Stimulated activated CD4-positive, alpha-beta T cell treated with anti-CD3 and anti-CD28 coated beads, Interleukin-1b, Interleukin-23, amount 100 ng/mL, for 48 hours (primary cell): Measurements from ENCODE around the gene LCE2A.
"Not testable (repeated sequence)": the region's sequence is repeated elsewhere in the genome, so short reads cannot be mapped to it uniquely, and the experiment has no call there.

Experiments used
- DNase-seq: peaks from one replicate; pipeline ENCODE4 v3.0.0-alpha.2; 2020

Gene LCE2A, protein sequence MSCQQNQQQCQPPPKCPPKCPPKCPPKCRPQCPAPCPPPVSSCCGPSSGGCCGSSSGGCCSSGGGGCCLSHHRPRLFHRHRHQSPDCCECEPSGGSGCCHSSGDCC

DNA sequence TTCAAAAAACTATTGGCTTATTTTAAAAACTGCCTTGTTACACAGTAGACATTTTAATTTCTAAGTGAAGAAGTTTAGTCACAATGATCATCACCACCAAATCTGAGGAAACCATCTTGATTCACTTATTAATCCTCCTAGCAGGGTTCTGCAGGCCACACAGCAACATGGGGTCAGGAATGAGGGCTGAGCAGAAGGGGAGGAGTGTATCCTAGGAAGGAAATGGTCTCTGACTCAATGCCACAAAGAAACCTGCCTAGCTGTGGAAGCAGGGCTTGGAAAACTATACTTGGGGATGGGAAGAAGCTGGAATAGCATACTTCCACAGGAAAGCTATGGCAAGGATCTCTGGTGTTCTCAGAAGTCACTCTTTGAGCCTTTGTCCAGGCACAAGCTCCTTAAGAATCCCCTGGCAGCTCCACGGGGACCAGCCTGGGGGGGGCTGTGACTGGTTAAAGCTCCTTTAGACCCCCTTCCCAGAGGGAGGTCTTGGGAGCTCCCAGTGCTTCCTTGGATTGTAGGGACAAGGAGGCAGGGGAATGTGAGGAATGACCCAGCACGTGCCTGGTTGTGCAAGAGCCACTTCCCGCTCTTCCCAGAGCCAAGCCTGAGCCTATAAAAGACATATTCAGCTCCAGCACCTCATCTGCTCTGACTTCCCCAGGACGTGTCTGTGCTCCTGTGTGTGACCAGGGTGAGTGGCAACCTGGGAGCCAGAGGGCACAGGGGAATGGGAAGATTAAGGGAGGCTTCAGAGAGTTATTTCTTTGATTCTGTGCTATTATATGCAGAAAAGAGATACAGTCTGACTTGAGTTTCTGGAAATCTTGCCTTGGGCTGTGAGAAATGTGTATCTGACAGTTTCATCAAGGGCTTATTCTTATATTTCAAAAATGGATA is at the start of gene LCE2A:
Gene LCE2A, plus strand, starts transcription at position 645 of the 900 bp plus-strand sequence. CDS start 557 bp downstream, outside the sequence.
- DNase-seq, result no peak

DNA sequence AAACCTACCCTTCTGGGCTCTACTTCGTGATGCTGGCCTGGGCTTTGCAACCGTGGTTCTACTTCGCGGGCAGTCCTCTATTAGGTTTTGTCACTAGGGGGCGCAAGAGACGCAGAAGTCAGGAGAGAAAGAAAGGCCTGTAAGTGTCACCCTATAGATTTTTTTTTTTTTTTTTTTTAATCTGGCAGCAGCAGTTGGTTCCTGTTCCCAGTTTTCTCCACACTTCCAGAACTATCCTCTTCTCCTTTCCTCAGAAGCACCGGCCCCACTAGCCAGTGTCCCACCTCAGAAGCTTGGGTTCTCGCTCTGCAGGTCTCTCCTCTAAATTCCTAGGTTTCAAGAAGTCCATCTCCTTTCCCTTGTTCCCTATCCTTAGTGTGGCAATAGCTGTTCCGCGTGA is 44.0 kb upstream of the LCE2A start:
- DNase-seq, result peak; percentile 61

DNA sequence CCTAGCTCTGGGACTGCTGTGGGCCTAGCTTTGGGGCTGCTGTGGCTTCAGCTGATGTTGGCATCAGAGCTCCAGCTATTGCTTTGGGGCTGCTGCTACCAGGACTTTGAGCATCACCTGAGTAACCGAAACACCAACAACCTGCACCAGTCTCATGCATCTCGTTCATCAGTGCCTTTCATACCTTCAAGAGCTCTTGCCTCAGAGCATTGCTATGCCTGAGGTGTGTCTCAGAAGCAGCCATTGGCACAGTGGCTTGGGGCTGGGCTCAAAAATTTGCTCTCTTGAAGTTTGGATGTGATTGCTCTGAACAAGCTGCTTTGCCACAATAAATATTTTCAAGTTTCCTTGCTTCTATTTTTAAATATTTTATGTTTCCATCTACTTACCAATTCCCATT is 41.7 kb upstream of the LCE2A start:
- DNase-seq, result no peak

DNA sequence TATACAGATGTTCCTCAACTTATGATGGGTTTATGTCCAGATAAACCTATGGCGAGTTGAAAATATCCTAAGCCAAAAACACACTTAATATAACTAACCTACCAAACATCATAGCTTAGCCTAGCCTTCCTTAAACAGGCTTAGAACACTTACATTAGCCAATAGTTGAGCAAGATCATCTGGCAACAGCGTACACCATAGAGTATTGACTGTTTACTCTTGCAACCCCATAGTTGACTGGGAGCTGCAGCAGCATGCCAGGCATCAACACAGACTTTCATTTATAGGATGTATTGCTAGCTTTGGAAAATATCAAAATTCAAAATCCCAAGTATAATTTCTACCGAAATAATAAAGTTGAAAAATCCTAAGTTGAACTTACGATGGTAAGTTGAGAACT is 40.5 kb upstream of the LCE2A start:
- DNase-seq, result no peak

DNA sequence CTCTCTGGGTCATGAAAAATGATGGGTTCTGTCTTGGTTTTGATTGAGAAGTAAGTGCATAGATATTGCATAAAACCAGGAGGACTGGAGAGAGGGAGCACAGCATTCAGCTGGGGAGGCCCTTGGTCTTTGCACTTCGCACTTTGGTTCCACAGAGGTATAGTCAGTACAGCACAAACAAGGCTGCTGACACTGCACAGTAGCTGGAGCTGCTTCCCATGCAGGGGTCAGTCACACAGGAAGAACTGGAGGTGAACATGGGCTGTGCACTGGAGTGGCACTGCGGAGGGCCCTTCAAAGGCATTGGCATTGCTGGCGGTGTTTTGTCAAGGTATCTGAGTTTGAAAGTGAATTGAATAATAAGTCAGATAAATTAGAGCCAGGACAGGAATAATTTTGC is 39.5 kb upstream of the LCE2A start:
- DNase-seq, result no peak

DNA sequence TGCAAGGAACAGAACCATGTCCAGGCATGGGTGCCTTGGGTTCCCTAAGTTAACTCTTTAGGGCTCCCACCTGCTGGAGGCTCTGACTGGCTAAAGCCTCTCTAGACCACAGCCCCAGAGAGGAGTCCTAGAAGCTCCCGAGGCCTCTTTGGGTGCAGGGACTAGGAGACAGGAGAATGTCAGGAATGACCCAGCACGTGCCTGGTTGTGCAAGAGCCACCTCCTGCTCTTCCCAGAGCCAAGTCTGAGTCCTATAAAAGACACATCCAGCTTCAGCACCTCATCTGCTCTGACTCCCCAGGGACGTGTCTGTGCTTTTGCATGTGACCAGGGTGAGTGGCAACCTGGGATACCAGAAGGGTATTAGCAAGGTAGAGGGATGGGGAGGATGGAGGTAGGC is 35.0 kb upstream of the LCE2A start, which contains the start of gene LCE2D:
Gene LCE2D, plus strand, starts transcription at position 283 of the 400 bp plus-strand sequence. CDS start 726 bp downstream, outside the sequence.
- no peak for DNase-seq

DNA sequence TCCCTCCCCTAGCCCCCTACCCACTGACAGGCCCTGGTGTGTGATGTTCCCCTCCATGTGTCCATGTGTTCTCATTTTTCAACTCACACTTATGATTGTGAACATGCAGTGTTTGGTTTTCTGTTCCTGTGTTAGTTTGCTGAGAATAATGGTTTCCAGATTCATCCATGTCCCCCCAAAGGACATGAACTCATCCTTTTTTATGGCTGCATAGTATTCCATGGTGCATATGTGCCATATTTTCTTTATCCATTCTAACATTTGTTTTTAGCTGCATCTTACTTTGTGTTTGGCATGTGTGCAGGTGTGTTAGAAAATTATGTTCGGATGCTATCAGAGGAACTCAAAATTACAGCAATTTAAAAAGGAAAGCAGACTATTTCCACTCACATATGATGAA is 32.0 kb upstream of the LCE2A start:
- not testable (repeated sequence) for DNase-seq

DNA sequence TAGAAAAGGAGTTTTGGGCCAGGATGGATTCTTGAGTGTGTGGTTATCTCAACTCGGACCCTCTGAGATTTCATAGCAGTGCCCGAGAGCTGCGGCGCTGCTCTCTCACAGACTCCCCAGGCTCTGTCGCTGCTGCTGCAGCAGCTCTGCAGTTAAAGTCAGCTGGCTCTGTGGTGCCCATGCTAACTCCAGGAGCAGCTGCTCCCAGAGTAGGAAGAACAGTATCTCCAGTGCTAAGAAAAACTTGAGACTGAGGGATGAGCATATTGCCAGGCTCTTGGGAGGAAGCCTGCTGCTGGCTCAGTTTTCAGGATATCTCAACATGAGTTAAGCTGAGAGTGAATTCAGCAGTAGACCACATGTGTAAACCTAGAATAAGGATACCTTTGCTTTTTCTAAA is 30.5 kb upstream of the LCE2A start:
- DNase-seq, result no peak

DNA sequence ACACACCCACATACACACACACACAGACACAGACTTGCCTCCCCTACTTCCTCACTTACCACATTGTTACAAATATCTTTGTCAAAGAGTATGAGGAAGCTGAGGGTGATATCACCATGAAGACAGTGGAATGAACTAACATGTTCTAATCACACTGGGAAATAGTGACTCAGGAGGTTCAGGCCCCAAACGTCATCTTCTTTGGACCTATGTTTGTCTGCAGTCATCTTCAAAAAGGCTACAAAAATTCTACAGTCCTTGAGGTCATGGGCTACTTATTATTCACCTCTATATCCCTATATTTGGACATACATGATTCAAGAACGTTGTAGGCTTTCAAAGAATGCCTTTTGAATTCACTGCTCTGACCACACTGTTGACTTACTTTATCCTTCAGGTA is 25.1 kb upstream of the LCE2A start:
- no peak for DNase-seq

DNA sequence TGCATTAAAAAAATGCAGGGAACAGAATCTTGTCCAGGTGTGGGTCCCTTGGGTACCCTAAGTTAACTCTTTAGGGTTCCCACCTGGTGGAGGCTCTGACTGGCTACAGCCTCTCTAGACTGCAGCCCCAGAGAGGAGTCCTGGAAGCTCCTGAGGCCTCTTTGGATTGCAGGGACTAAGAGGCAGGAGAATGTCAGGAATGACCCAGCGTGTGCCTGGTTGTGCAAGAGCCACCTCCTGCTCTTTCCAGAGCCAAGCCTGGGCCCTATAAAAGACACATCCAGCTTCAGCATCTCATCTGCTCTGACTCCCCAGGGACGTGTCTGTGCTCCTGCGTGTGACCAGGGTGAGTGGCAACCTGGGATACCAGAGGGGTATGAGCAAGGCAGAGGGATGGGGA is 23.2 kb upstream of the LCE2A start, which contains the start of gene LCE2C:
Gene LCE2C, plus strand, starts transcription at position 297 of the 400 bp plus-strand sequence. CDS start 737 bp downstream, outside the sequence.
- DNase-seq, result not testable (repeated sequence)

DNA sequence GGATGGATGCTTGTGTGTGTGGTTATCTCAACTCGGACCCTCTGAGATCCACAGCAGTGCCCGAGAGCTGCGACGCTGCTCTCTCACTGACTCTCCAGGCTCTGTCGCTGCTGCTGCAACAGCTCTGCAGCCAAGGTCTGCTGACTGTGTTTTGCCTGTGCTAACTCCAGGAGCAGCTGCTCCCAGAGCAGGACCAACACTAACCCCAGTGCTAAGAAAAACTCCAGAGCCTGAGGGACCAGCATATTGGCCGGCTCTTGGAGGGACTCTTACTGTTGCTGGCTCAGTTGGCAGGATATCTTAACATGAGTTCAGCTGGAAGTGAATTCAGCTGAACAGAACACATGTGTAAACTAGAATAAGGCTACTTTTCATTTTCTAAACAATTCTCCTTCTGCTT is 18.7 kb upstream of the LCE2A start:
- no peak for DNase-seq

DNA sequence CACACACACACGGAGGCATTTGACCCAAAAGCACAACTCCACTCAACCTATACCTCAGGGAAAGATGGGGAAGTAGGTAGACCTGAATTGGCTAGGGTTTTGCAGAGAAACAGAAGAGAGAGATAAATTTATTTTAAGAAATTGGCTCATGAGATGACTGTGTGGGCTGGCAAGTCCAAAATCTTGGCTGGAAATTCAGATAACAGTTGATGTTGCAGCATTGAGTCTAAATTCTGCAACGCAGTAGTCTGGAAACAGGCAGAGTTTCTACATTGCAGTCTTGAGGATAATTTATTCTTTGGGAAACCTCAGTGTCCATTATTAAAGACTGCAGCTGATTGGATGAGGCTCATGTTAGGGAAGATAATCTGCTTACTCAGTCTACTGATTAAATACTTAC is 16.5 kb upstream of the LCE2A start:
- no peak for DNase-seq

DNA sequence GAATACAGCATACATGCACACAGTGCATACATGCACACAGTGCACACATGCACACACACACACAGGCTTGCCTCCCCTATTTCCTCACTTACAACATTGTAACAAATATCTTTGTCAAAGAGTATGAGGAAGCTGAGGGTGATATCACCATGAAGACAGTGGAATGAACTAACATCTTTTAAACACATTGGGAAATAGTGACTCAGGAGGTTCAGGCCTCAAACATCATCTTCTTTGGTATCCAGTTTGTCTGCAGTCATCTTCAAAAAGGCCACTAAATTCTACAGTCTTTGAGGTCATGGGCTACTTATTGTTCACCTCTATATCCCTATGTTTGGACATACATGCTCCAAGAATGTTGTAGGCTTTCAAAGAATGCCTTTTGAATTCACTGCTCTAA is 14.3 kb upstream of the LCE2A start:
- no peak for DNase-seq

DNA sequence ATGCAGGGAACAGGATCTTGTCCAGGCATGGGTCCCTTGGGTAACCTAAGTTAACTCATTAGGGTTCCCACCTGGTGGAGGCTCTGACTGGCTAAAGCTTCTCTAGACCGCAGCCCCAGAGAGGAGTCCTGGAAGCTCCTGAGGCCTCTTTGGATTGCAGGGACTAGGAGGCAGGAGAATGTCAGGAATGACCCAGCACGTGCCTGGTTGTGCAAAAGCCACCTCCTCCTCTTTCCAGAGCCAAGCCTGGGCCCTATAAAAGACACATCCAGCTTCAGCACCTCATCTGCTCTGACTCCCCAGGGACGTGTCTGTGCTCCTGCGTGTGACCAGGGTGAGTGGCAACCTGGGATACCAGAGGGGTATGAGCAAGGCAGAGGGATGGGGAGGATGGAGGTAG is 12.3 kb upstream of the LCE2A start, which contains the start of gene LCE2B:
Gene LCE2B, plus strand, starts transcription at position 301 of the 400 bp plus-strand sequence. CDS start 721 bp downstream, outside the sequence.
- not testable (repeated sequence) for DNase-seq

DNA sequence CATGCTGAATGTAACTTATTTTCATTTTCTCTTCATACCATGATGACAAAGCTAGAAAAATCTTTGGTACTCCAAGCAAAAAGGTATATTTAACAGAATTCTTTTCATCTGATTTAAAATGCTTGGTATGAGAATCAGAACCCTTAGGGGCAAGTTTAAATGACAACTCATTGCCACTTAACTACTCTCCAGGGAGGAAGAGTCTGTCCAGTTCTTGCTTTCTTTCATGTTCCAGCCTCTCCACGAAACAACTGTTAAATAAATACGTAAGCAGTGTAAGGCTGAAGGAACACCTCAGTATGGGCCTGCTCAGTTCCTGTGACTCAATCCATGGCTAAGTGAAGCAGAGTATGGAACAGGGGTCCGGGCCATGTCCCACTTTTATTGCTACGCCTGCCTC is 1.6 kb downstream of the LCE2A start:
- no peak for DNase-seq

DNA sequence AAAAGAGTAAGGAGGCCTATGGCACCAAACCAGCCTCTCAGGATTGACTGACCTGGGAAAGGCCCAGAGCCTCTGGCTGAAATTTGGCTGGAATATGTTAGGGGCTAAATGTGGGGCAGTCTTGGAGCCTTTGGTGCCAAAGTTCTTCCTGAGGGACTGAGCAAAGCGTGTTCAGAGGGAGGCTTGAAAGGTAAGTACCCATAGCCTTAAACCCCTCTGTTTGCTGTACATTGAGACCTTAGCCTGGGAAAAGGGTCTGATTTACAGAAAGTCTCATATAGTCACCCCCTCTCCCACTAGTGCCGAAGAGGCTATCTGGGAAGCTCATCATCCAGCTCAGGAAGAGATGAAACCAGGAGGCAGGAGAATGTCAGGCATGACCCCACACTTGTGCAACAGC is 9.7 kb downstream of the LCE2A start, which contains the start of gene LCE4A:
Gene LCE4A, plus strand, starts transcription at position 301 of the 400 bp plus-strand sequence. CDS start 916 bp downstream, outside the sequence.
- DNase-seq, result no peak

DNA sequence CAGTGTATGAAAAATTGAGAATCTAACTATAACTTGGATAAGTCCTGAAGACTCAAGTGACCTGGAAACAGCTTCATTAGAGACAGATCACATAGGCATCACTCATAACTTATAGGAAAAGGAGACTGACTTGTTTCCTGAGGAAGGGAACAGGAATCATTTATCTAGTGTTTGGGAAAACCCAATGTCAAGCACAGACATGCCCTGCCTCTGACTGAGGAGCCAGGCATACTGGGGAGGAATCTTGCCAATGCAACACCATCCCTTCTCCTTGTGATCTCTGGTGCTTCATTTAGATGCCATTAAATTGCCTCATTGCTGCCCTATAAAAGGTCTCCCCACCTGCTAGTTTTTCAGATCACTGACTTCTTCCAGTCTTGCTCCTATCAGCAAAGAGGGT is 20.1 kb downstream of the LCE2A start:
- DNase-seq, result no peak

DNA sequence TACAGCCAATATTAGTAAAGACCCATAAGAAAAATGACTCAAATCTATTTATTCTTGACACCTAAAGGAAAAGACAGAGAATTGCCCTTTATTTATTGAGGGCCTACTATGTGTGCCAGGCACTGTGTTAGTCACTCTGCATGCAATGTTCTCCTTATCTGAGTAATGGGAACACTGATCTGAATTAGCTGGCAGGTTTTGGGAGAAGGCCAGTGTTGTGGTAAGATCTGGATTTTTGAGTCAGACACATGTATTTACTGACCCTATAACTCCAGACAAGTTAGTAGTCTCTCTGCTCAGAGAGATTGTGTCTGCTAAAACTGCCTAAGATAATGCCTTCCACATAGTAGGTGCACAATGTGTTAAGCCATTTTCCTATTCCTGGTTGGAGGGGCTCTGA is 27.1 kb downstream of the LCE2A start:
- no peak for DNase-seq

DNA sequence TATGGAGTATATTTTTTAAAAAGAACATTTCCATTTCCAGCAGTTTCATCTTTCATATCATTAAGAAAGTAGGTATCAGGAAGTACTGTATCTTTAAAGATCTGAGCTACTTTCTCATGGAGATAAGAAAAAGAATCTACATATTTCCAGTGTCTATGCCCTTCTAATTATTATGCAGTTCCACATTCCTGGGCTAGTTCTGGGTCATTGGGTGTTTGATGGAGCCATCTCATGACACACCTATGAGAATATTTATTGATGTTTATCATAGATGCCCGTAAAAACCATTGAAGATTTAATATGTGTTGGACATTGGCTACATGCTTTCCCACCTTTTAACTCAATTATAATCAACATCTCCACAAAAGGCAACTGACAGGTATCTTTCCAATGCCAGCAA is 30.8 kb downstream of the LCE2A start:
- no peak for DNase-seq

DNA sequence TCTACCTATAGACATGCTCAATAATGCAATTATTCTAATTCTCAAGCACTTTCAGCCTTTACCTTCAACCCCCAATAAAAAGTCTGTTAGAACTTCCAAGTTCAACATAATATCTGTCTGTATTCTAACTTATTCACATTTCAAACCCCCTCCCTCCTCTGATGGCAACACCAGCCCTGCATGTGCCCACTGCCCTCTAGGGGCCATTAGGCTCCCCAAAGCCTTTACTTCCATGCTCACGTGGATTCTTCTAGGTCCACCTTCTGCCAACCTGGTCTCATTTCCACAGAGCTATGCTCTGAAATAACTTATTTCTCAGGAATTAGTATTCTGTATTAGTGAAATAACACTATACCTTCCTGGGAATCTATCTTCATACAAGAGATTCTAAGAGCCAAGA is 37.5 kb downstream of the LCE2A start:
- DNase-seq, result no peak

DNA sequence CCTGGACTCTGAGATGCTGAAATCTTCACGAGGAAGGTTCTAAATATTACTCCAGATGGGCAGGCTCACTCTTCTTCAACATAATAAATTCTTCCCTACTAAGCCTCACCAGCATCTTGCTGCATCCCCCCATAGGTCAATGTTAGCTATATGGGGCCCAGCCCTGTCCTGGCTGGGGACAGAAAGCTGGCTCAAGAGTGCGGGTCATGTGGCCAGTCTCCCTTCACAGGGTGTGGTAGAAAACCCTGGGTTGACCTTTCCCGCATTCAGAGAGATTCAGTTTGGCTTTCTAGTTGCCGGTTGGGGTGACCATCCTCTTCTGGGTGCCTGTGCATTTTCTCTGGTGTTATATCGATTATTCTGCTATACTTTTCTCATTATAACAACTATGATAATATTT is 39.9 kb downstream of the LCE2A start:
- no peak for DNase-seq

DNA sequence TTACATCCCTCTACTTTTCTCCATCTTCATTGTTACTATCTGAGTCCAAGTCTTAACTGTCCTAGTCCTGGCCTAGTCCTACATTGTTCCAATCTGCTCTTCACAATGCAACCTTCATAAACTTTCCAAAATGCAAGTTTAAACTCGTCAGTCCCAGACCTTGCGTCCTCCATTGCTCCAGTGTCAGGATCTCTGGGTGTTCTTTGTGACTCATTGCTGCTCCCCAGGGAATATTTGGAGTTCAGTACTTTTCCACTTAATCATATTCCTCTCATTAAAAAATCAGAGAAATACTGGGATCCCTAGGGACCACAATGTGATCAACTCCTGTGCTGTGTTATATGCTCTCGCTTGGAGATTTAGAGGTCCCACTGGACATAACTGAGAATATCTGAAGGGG is 41.7 kb downstream of the LCE2A start:
- no peak for DNase-seq

DNA sequence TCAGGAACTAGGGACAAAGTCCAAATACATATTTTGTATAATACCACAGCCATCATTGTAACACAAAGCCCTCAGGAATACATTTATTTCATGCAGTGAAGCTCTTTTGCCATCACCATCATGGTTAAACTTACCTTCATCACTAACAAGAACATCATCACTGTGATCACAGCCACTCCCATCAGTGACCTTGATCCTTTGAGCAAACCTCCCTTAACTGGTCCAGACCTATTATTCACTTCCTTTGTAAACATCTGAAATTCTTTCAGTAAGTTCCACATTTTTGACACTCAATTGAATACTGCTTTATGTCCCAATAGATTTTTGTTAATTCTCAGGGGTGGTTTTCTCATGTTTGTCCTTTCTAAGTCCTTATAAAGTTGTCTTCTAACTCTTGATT is 43.5 kb downstream of the LCE2A start:
- no peak for DNase-seq
